GM08714 (cell line): ENCODE results near the gene HOXD8.

ENCODE experiments used
- H3K4me3 ChIP-seq: fragments of 200-500 bp; sonication (Bioruptor generic); 2 replicates; pipeline ENCODE4 v1.5.1; 2014; ENCODE audit warnings: mild to moderate bottlenecking, low read length, inconsistent platforms
- ZNF274 ChIP-seq: IDR thresholded peaks from 2 replicates; pipeline ENCODE4 v1.6.1; 2012; ENCODE audit warnings: mild to moderate bottlenecking, low read depth, low read length

HOXD8 gene

DNA sequence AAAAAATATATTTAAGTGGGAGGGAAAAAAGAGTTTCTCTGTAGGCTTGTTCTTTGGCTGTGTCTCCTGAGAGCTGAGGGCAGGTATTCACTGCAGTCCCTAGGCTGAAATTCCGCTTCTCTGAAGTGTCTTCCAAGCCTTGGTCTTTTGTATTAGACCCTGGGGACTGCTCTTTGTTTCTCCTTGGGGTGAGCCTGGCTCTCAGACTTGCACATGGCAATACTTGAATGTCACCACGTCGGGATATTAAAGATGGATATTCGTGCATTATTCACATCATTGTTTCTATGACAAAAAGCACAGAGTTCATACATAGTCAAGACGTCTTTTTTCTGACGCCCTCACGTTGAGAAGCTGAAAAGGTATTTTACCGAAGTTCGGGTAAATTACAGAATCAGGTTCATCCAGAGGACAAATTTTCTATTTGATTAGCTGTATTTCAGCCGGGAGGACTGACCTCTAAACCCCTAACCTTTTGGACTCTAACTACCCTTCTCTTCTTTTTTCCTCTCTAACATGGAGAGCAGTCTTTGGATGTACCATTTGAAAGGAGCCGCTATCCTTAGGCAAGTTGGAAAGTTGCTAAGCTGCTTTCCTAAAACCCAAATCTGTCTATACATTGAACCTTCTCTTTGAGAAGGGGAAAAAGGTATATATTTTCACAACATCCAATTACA, 25.2 kb downstream of the HOXD8 start:
- H3K4me3 ChIP-seq, result no peak overlapping the region
- no peak for TF ChIP-seq ZNF274

DNA sequence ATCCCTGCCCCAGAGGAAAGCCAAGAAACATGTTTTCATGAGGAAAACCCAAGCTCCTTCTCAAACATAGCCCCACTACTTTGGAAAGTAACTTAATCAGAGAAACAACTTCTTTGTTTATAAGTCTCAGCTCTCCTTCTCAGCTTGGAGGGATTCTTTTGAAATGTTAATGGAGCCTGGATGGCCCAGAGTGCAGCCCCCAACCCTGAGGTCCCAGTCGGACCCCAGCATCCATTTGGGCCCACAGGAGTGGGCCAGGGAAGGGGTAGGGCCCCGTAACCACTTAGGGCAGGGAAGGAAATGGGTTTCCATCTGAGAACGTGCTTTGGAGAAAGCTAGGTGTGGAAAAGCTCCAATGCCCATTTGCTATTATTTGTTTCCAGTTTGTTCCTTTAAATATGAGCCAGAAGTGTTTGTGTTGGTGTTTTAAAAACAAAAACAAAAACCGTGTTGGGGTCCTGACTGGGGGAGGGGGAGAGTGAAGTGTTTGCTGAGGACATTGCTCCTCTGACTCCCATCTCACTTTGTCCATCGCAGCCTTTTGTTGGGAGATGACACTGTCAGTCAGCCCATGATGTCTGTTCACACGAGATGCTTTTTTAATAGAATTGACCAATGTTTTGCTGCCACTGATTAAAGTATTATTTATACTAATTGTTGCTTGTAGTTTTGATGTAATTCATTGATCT, 26.0 kb downstream of the HOXD8 start:
- TF ChIP-seq ZNF274, result no peak
- H3K4me3 ChIP-seq, result no peak overlapping the region

DNA sequence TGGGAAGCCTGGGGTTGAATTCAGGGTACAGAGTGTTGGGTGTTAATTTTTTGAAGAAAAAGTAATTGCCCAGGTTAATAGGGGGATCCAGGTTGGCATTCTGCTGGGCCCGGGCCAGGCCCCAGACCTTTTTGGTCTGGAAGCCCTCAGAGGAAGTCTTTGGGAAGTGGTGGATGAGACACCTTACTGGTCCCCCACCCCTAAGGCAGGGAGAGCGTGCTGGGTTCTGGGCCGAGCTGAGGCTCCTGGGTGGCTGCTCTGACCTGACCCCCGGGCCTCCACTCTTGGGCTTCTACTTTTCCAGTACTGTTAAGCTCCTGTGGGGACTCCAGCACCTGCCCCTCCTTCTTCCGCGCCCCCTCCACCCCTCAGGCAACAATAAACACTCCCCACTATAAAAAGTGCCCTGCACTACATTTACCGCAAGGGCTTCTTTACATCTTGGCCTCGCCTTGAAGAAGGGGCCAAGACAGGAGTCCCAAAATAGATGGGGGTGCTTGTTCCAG, 26.8 kb downstream of the HOXD8 start:
- no peak for TF ChIP-seq ZNF274

DNA sequence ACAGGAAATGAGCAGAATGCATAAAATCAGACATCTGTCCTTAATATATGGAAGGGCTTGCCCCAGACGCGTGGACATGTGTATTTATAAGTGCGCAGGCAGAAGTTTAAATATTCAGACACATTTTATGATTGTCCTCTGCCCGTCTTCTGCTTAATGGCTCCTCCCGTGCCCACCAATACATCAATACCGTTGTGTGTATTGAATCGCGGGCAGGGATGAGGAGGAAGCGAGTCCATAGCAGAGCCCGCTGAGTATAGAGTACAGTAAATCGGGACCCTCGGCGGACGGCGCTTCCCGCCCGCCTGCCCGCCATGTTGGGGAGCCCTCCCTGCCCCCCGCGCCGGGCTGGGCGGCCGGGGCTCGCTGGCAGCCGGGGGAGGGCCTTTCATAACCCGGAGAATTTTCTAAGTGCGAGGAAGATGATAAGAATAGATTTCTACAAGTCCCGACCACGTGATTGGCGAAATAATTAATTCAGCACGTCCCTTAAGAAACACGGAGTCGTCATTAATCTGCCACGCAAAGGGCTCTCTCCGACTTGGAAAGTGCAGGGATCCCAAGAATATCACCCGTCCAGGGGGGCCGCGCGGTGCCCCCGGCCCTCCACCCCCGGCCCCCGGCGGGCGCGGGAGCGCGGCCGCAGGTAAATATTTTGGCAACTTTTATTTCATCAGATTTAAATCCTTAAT, 27.4 kb downstream of the HOXD8 start, which contains the start of gene HOXD3:
HOXD3 (plus strand) TSS at position 501 of the 692 bp plus-strand sequence. CDS start 11,808 bp downstream, outside the sequence.
- TF ChIP-seq ZNF274, result no peak

More for the DNA sequence above, 26.8 kb downstream of the HOXD8 start:
- no peak overlapping the region for H3K4me3 ChIP-seq

DNA sequence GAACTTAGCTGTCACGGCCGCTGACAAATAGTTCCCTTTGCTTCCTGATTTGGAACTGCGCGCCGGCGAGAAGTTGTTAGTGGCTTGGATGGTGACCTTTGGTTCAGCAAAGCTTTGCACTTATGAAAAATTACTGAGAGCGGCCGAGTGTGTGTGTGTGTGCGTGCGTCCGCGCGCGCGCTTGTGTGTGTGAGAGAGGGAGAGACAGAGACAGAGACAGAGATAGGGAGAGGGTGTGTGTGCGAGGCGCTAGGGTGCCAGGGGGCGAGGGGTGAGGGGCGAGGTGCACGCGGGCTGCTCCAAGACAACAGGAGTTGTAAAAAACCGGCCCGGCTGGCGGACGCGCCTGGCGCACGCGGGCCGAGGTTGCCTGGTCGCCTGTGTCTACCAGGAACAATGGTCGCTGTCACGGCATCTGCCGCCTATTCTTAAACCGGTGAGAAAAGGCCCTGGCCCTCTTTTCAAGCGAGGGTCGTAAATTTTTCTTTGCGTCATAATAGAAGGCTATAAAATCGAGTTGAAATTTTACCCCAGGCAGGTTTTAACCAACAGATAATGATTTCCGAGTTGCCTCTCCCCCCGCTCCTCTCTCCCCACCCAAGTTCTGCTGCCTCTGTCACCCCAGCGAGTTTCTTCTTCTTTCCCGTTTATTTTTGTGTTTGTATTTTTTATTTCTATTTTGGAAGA, 28.1 kb downstream of the HOXD8 start:
- no peak for TF ChIP-seq ZNF274
- H3K4me3 ChIP-seq, result peak overlapping the region; percentile 20; the same call in 1 of the 2 replicates

More for the DNA sequence above, 27.4 kb downstream of the HOXD8 start, which contains the start of gene HOXD3:
- H3K4me3 ChIP-seq, result peak within 1 kb of the TSS; percentile 20; the same call in 1 of the 2 replicates

DNA sequence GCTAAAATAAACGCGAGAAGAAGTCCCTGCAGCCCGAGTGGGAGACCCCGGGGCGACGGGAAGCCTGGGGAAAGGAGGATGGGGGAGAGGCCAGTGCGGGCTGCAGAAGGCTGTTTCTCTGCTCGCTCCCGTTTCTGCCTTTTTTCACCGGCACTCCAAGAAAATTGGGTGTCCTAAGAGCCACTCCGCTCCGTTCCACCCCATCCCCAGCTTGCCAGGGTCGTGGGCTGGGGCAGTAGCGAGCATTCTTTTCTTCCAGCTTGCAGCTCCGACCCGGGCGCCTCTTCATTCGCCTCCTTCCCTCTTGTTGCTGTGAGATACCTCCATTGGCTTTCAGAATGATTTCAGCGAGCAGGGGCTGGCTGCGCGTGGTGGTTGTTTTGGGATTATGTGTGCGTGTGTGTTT, 28.7 kb downstream of the HOXD8 start:
- TF ChIP-seq ZNF274, result no peak
- peak overlapping the region; percentile 9; the same call in 1 of the 2 replicates for H3K4me3 ChIP-seq

DNA sequence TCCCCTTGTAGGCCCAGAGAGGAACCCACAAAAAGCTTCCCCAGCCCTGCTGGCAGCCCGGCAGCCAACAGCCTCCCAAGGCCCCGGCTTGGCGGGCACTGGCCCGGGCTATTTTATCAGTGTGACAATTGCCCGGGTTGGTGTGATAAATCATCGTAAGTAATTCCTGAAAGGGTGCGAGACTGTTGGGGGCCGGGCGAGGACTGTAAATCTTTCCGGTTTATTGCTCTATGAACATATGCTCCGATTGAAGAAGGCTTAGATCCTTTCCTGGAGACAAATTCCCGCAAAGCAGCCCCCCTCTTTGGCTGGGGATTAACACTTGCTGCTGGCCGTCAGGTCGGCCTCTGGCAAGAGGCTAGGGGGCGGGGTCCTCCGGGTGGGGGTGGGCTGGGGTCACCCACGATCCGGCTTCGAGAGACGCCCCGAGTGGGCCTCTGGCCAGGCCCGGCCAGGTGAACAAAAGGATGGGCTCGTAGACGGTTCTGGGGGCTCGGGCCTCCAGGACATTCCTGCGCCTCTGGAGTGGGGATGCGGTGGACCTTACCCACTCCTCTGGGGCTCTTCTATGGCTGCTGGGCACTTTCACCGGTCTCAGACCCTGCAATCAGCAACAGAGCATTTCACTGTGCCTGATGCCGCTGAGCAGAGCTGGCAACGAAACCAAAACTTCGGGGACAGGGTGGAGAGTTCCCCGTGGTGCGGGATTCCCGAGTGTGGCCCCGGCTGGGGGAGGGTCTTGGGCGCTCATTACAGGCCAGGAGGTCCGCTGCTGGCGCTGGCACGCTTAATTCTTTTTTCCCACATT, 29.6 kb downstream of the HOXD8 start:
- TF ChIP-seq ZNF274, result no peak
- H3K4me3 ChIP-seq, result no peak overlapping the region

DNA sequence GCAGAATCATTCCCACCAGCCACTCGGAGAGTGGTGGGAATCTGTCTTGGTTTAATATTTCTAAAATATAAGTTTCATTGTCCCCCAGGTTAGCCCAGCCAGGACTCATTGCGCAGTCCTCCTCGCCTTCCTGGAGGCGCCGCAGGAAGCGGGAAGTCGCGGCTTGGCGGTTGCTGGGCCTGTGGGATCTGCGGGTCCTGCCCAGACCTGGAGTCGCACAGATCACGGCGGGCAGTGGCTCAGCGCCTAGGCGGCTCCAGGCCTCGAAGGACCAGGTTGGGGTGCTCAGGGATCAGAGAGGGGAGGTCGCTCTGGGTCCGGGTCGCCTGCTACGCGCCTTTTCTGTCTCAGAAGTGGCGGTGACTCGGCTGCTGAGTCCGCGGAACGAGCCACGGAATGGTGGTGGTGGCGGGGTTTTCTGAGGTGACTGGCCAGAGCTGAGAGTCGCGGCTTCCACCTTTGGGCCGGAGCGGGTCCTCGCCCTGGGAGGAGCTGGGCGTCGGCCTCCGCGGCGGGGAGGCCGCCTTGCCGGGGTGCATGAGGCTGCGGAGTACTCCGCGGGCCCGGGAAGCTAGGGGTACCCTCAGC, 30.3 kb downstream of the HOXD8 start:
- no peak overlapping the region for H3K4me3 ChIP-seq
- TF ChIP-seq ZNF274, result no peak

DNA sequence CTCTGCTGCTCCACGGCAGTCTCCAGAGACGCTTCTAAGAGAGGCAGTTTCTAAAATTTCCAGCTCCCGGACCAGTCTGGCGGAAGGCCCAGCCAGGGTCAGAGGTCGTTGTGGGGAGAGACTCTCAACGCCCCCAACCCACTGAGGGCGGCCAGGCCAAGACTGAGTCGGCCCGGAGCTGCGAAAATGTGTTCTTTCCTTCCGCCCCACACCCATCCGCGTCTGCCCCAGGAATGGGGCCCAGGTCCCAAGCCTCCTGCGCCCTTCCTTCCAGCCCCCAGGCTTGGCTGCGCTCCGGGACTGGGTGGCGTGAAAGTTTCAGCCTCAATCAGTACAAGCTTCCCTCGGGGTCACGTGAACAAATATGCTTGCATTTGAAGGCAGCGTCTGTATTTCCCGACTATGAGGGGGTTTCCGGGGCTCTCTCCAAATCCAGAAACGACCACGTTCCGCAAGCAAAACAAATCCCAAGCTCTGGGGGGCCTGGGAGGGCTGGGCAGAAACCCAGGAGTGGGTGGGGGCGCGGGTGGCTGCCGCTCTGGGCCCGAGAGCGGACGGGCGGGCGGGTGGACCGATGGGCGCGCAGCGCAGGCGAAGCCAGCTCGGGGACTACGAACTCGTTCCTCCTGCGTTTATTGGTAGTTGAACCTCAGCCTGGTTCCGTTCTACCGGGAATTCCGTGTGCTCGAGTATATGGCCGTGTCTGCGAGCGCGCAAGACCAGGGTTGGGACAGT, 30.9 kb downstream of the HOXD8 start:
- H3K4me3 ChIP-seq, result no peak overlapping the region
- no peak for TF ChIP-seq ZNF274

DNA sequence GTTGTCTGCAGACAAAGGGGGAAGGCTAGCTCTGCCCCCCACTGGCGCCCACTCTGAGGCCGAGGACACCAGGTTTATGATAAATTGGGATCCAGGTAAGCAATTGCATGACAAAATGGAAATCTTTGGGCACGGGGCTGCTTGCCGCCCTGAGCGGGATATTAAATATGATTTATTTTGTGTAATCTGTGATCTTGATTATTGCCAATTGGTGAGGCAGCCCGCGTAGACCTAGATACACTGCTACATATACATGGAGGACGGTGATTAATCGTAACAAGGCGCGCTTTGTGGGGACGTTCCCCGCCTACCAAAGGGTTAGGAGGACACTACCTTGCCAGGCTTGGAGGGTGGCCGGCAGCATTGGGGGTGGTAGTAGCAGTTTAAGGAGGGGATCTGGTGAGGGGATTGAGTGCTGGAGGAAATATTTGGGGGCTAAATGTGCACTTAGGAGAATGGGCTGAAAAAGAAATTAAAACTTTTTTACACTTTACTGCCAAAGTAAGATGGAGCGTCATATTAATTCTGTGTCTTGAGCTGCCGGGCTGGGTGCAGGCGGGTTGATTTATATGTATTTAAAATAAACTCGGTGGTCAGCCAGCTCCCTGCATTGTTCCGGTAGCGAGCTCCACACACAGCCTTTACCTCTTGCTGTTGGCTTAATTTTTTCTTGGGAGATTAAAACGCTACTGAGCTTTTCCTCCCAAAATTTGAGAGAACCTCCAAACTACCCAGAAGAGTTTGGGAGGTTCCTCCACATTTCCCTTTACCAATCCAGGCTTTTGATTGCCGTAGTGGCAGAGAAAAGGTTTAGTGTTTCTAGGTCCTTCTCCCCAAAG, 31.7 kb downstream of the HOXD8 start:
- no peak for TF ChIP-seq ZNF274
- no peak overlapping the region for H3K4me3 ChIP-seq

DNA sequence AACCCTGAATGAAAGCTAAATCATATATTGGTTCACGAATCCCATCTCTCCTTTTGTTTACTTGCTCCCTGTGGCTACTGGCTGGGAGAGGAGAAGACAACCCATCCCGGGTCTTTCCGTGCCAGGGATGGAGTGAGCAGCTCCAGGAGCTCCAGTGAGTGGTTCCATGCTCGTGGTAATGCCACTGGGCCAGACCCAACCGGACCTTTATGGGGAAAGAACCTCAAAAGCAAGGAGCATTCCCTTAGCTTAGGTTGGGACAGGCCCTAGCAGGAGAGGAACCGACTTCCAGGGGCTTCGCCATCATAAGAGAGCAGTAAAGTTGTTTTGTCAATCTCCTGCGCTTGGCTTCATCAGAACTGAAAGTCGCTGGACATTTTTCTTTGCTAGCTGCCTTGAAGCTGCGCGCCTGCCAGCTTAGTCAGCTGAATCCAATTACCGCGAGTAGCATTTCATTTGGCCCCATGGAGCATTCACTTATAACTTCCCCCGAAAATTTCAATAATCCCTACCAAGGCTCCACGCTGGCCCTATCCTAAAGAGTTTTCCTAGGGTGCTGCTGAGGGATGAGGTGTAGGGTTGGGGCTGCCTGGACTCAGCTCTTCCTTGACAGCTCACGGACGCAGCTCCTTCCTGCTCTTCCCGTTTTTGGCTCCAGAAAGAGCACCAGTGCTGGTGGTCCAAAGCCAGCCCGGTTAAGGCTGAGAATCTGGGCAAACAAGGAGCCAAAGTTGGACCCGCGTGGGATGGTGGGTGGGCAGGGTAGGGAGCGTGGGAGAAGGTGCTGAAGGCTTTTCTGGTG, 32.5 kb downstream of the HOXD8 start:
- no peak overlapping the region for H3K4me3 ChIP-seq

More for the DNA sequence above, 32.5 kb downstream of the HOXD8 start:
- no peak for TF ChIP-seq ZNF274
